Trophoblast cell (in vitro differentiated cells and primary cell): ENCODE measurements around the gene MACROH2A2.
A peak's percentile ranks its signal among the peaks of the same experiment; 100 is the strongest.

ENCODE experiments used
- DNase-seq, 2 donors: peaks; one replicate each; pipeline ENCODE4 v3.0.0-alpha.2; 2016
- H2AFZ ChIP-seq: 2 replicates; pipeline ENCODE4 v1.6.1; 2013; ENCODE audit warnings: low read length, moderate library complexity, mild to moderate bottlenecking; ENCODE audit not compliant: insufficient read depth, poor library complexity
- H2AK5ac ChIP-seq: 2 replicates; pipeline ENCODE4 v1.6.1; 2013; ENCODE audit warnings: mild to moderate bottlenecking, low read length
- H2BK120ac ChIP-seq: 2 replicates; pipeline ENCODE4 v1.6.1; 2013; ENCODE audit warnings: low read length, mild to moderate bottlenecking, moderate library complexity; ENCODE audit not compliant: insufficient read depth, poor library complexity
- H2BK12ac ChIP-seq: 2 replicates; pipeline ENCODE4 v1.6.1; 2013; ENCODE audit warnings: mild to moderate bottlenecking, low read length, moderate library complexity
- H2BK5ac ChIP-seq: 2 replicates; pipeline ENCODE4 v1.6.1; 2013; ENCODE audit warnings: low read length, low read depth, moderate library complexity, mild to moderate bottlenecking; ENCODE audit not compliant: poor library complexity
- H3K14ac ChIP-seq: 2 replicates; pipeline ENCODE4 v1.6.1; 2013; ENCODE audit warnings: mild to moderate bottlenecking, low read length
- H3K18ac ChIP-seq: 2 replicates; pipeline ENCODE4 v1.6.1; 2013; ENCODE audit warnings: mild to moderate bottlenecking, low read length
- H3K23ac ChIP-seq: 2 replicates; pipeline ENCODE4 v1.6.1; 2013; ENCODE audit warnings: low read length
- H3K27ac ChIP-seq: 2 replicates; pipeline ENCODE4 v1.5.1; 2013; ENCODE audit warnings: low read depth, mild to moderate bottlenecking, inconsistent platforms, low read length, moderate library complexity
- H3K27me3 ChIP-seq: 2 replicates; pipeline ENCODE4 v1.6.1; 2013; ENCODE audit warnings: inconsistent platforms, mild to moderate bottlenecking, low read length, moderate library complexity; ENCODE audit not compliant: insufficient read depth
- H3K36me3 ChIP-seq, 2 experiments: 1 replicate in 1 of 2; 2 replicates in 1 of 2; pipeline ENCODE4 v1.6.1; 2013; ENCODE audit warnings: low read length in 2 of 2, mild to moderate bottlenecking in 2 of 2, moderate library complexity in 1 of 2; ENCODE audit not compliant: insufficient read depth in 2 of 2, control insufficient read depth in 1 of 2
- H3K4ac ChIP-seq: 2 replicates; pipeline ENCODE4 v1.6.1; 2013; ENCODE audit warnings: low read depth, mild to moderate bottlenecking, low read length, moderate library complexity
- H3K4me1 ChIP-seq, 2 experiments: 1 replicate in 1 of 2; 2 replicates in 1 of 2; pipeline ENCODE4 v1.6.1; 2013; ENCODE audit warnings: low read length in 2 of 2, mild to moderate bottlenecking in 2 of 2, moderate library complexity in 1 of 2; ENCODE audit not compliant: insufficient read depth in 2 of 2, control insufficient read depth in 1 of 2
- H3K4me2 ChIP-seq: 2 replicates; pipeline ENCODE4 v1.6.1; 2013; ENCODE audit warnings: inconsistent platforms, mild to moderate bottlenecking, low read length, moderate library complexity
- H3K4me3 ChIP-seq: 2 replicates; pipeline ENCODE4 v1.5.1; 2013; ENCODE audit warnings: mild to moderate bottlenecking, low read depth, low read length, inconsistent platforms
- H3K79me1 ChIP-seq: one replicate; pipeline ENCODE4 v1.6.1; 2013; ENCODE audit warnings: low read length
- H3K79me2 ChIP-seq: 2 replicates; pipeline ENCODE4 v1.6.1; 2013; ENCODE audit warnings: low read length, mild to moderate bottlenecking; ENCODE audit not compliant: control insufficient read depth, insufficient read depth, poor library complexity
- H3K9ac ChIP-seq: 2 replicates; pipeline ENCODE4 v1.6.1; 2013; ENCODE audit warnings: mild to moderate bottlenecking, low read length
- H3K9me3 ChIP-seq: 2 replicates; pipeline ENCODE4 v1.6.1; 2013; ENCODE audit warnings: low read depth, mild to moderate bottlenecking, control low read depth, inconsistent platforms, low read length; ENCODE audit not compliant: insufficient read depth
- H4K12ac ChIP-seq: 2 replicates; pipeline ENCODE4 v1.6.1; 2013; ENCODE audit warnings: low read depth, mild to moderate bottlenecking, low read length, moderate library complexity
- H4K8ac ChIP-seq: 2 replicates; pipeline ENCODE4 v1.6.1; 2013; ENCODE audit warnings: low read depth, mild to moderate bottlenecking, low read length, moderate library complexity
- H4K91ac ChIP-seq: one replicate; pipeline ENCODE4 v1.6.1; 2013; ENCODE audit warnings: low read depth, mild to moderate bottlenecking, low read length, moderate library complexity
- WGBS: extraction: QIAGEN DNeasy Blood & Tissue Kit; methylation state at CpG from one replicate; pipeline ENCODE4 v1.1.7; 2013; ENCODE audit warnings: missing lambda C conversion rate; ENCODE audit not compliant: insufficient read length, insufficient coverage; ENCODE audit errors: extremely low coverage; 5-methylcytosine and 5-hydroxymethylcytosine counted together

Gene MACROH2A2

DNA sequence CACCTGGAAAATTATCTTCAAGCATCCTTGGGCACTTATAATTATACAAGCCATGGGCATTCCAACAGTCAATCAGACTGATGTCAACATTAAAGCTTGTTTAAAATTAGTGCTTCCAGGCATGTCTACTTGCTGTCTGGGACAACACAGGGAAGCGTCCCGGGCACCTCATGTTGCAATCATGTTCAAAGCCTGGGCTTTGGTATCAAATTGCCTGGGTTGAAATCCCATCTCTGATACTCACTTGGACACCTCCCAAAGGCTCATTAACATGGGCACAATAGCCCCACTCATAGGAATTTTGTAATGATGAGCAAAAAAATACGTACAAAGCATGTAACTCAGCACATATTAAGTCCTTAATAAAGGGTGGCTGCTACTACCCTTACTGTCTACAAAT, 65.5 kb downstream of the MACROH2A2 start:
- no peak overlapping the region for H2AK5ac ChIP-seq
- H3K4ac ChIP-seq = no peak overlapping the region
- H3K9me3 ChIP-seq = peaks cover 3% of the 10 kb centered on the region
- no peak overlapping the region for H3K4me2 ChIP-seq
- no peaks in the 10 kb centered on the region for H3K79me2 ChIP-seq
- no peak overlapping the region for H2BK5ac ChIP-seq
- H3K14ac ChIP-seq = no peak overlapping the region
- no peak overlapping the region for H2BK12ac ChIP-seq
- no peak overlapping the region for H3K4me3 ChIP-seq
- no peak overlapping the region for H2BK120ac ChIP-seq
- H3K36me3 ChIP-seq = no peaks in the 10 kb centered on the region
- H3K9ac ChIP-seq = no peak overlapping the region
- no peak for DNase-seq
- H3K23ac ChIP-seq = no peak overlapping the region
- no peak overlapping the region for H3K18ac ChIP-seq
- H4K8ac ChIP-seq = no peak overlapping the region
- no CpG with 5 or more reads among the region's 3 CpGs for WGBS
- H3K27ac ChIP-seq = no peak overlapping the region
- H4K91ac ChIP-seq = no peak overlapping the region
- H2AFZ ChIP-seq = no peak overlapping the region
- no peaks in the 10 kb centered on the region for H3K79me1 ChIP-seq
- H4K12ac ChIP-seq = no peak overlapping the region
- H3K27me3 ChIP-seq = no peaks in the 10 kb centered on the region
- peaks cover 0 to 5% of the 10 kb centered on the region in 2 experiments for H3K4me1 ChIP-seq

DNA sequence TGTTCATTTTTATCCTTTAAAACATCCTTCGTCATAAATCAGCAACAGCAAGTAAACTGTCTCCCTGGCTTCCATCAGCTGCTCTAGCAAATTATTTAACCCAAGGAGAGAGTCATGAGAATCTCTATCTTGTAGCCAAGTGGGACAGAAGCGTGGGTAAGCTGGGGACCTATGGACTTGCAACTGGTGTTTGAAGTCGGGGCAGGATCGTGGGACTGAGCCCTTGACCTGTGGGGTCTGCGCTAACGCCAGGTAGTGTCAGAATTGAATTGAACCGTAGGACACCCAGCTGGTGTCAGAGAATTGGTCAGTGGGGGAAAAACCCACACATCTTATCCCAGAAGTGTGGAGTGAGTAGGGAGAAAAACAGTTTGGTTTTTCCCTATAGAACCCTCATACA, 66.6 kb downstream of the MACROH2A2 start:
- H4K12ac ChIP-seq = no peak overlapping the region
- no peak overlapping the region for H3K4me2 ChIP-seq
- no peak overlapping the region for H2BK5ac ChIP-seq
- no peak overlapping the region for H3K23ac ChIP-seq
- no peak for DNase-seq
- H3K27ac ChIP-seq = no peak overlapping the region
- H3K9me3 ChIP-seq = peaks cover 3% of the 10 kb centered on the region
- no peak overlapping the region for H4K91ac ChIP-seq
- H3K27me3 ChIP-seq = no peaks in the 10 kb centered on the region
- H3K4ac ChIP-seq = no peak overlapping the region
- H3K4me3 ChIP-seq = no peak overlapping the region
- no peak overlapping the region for H2AFZ ChIP-seq
- H3K36me3 ChIP-seq = no peaks in the 10 kb centered on the region
- H2AK5ac ChIP-seq = no peak overlapping the region
- no peak overlapping the region for H2BK12ac ChIP-seq
- H3K79me2 ChIP-seq = no peaks in the 10 kb centered on the region
- H3K14ac ChIP-seq = no peak overlapping the region
- H3K79me1 ChIP-seq = no peaks in the 10 kb centered on the region
- H3K9ac ChIP-seq = no peak overlapping the region
- H4K8ac ChIP-seq = no peak overlapping the region
- H3K18ac ChIP-seq = no peak overlapping the region
- WGBS = no CpG with 5 or more reads among the region's 7 CpGs
- H2BK120ac ChIP-seq = no peak overlapping the region
- H3K4me1 ChIP-seq = peaks cover 0 to 5% of the 10 kb centered on the region in 2 experiments

DNA sequence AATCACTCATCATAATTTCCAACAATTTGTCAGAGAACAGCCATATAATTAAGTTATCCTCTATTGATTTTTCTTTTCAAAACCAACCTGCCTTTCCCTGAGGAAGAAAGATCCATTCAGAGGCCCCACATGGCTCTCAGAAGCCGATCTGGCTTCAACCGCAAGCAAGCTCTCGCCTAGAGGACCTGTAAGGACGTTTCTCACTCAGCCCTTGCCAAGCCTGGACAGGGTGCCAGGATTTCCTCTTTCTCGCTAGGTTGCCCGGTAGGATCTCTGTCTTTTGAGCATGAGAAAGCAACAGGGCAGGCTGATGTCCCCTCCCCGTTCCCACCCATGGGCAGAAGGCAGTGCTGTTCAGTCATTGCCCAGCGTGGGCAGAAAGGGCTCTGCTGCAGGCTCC, 67.0 kb downstream of the MACROH2A2 start:
- no peak for DNase-seq
- Histone ChIP-seq H2BK5ac (no peak overlapping the region), H2AK5ac (no peak overlapping the region), H3K79me1 (no peaks in the 10 kb centered on the region), H3K18ac (no peak overlapping the region), H2AFZ (no peak overlapping the region), H3K27ac (no peak overlapping the region), H3K27me3 (no peaks in the 10 kb centered on the region), H3K14ac (no peak overlapping the region), H4K12ac (no peak overlapping the region), H3K36me3 (no peaks in the 10 kb centered on the region), H2BK120ac (no peak overlapping the region), H3K79me2 (no peaks in the 10 kb centered on the region), H3K4ac (no peak overlapping the region), H4K8ac (no peak overlapping the region), H3K23ac (no peak overlapping the region), H3K4me2 (no peak overlapping the region), H3K9ac (no peak overlapping the region), H2BK12ac (no peak overlapping the region), H3K9me3 (peaks cover 3% of the 10 kb centered on the region), H3K4me1 (peaks cover 0 to 5% of the 10 kb centered on the region in 2 experiments), H3K4me3 (no peak overlapping the region), H4K91ac (no peak overlapping the region)
- no CpG with 5 or more reads among the region's 8 CpGs for WGBS

DNA sequence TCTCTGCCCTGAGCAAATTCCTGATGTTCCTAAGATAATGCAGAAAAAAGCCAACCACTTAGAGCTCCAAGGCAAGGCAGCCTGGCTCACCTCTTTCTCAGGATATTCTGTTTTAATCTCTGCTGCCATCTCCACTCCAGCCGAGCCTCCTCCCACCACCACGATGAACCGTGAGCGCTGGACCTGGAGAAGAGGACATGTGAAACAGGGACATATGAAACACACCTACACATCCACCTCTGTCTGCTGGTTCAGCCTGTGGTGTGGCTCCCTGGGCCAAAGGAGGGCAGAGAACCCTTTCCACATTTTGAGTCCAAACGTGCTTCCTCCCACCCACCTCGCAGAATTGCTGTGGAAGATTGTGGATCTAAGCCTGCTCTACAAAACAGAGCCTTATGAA, 67.8 kb downstream of the MACROH2A2 start:
- H3K9me3 ChIP-seq = peaks cover 3% of the 10 kb centered on the region
- H3K4ac ChIP-seq = no peak overlapping the region
- H4K91ac ChIP-seq = no peak overlapping the region
- no peak overlapping the region for H2BK5ac ChIP-seq
- H3K27me3 ChIP-seq = no peaks in the 10 kb centered on the region
- no peak overlapping the region for H3K23ac ChIP-seq
- no peak overlapping the region for H4K12ac ChIP-seq
- DNase-seq = peak in 1 of 2 donors; percentile 30
- no peak overlapping the region for H2AK5ac ChIP-seq
- H3K18ac ChIP-seq = no peak overlapping the region
- WGBS = no CpG with 5 or more reads among the region's 6 CpGs
- no peak overlapping the region for H3K27ac ChIP-seq
- H2BK12ac ChIP-seq = no peak overlapping the region
- no peak overlapping the region for H3K9ac ChIP-seq
- H3K79me1 ChIP-seq = no peaks in the 10 kb centered on the region
- no peak overlapping the region for H2BK120ac ChIP-seq
- H3K14ac ChIP-seq = no peak overlapping the region
- no peak overlapping the region for H3K4me3 ChIP-seq
- no peak overlapping the region for H2AFZ ChIP-seq
- H4K8ac ChIP-seq = no peak overlapping the region
- H3K36me3 ChIP-seq = no peaks in the 10 kb centered on the region
- no peaks in the 10 kb centered on the region for H3K79me2 ChIP-seq
- no peak overlapping the region for H3K4me2 ChIP-seq
- peaks cover 0 to 5% of the 10 kb centered on the region in 2 experiments for H3K4me1 ChIP-seq
